Tibial nerve (tissue), 4 donors: ENCODE results near the gene SIPA1L2.

ENCODE experiments used
- EP300 ChIP-seq, 2 donors: sonication (generic); formaldehyde crosslinking; IDR thresholded peaks; one replicate each; pipeline ENCODE4 v1.6.1; 2017; ENCODE audit warnings: antibody characterized with exemption in 2 of 2, mild to moderate bottlenecking in 1 of 2
- POLR2A ChIP-seq, 2 donors: fragments of 450-650 bp; IDR thresholded peaks; one replicate each; pipeline ENCODE4 v1.6.1; 2017; ENCODE audit warnings: antibody characterized with exemption in 2 of 2, mild to moderate bottlenecking in 2 of 2, moderate library complexity in 2 of 2
- TF ChIP-seq, protein P1 (sequence below), 5 experiments: fragments of 200-600 bp in 3 of 5; fragments of 450-650 bp in 2 of 5; sonication (generic) in 3 of 5; IDR thresholded peaks; one replicate each; pipeline ENCODE4 v1.5.1; 2016 to 2019; ENCODE audit warnings: antibody characterized with exemption in 5 of 5, mild to moderate bottlenecking in 3 of 5, moderate library complexity in 2 of 5

DNA sequence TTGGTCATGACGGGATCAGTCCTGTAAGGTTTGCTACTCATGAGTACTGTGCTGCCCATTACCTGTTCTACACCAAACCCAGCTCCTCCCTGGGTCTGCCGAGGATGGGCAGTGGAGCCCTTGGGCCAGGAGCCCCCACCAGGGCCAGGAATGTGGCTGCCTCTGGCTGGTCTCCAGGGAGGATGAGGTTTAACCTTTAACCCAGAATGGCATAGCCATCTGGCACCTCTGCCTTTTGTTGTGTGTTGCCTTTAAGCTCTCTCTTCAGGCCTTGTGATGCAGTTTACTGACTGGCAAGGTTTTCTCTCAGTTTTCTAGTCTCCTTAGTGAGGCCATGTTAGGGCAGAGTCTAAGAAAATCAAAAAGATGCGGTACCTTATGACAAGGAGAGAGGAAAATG lies 38.6 kb downstream of the SIPA1L2 start:
- TF ChIP-seq, protein P1, sequence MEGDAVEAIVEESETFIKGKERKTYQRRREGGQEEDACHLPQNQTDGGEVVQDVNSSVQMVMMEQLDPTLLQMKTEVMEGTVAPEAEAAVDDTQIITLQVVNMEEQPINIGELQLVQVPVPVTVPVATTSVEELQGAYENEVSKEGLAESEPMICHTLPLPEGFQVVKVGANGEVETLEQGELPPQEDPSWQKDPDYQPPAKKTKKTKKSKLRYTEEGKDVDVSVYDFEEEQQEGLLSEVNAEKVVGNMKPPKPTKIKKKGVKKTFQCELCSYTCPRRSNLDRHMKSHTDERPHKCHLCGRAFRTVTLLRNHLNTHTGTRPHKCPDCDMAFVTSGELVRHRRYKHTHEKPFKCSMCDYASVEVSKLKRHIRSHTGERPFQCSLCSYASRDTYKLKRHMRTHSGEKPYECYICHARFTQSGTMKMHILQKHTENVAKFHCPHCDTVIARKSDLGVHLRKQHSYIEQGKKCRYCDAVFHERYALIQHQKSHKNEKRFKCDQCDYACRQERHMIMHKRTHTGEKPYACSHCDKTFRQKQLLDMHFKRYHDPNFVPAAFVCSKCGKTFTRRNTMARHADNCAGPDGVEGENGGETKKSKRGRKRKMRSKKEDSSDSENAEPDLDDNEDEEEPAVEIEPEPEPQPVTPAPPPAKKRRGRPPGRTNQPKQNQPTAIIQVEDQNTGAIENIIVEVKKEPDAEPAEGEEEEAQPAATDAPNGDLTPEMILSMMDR (IDR thresholded peaks at IDR 0.05): no peak
- TF ChIP-seq POLR2A (IDR thresholded peaks at IDR 0.05): no peak
- TF ChIP-seq EP300 (IDR thresholded peaks at IDR 0.05): no peak
